NCI-H1105 (cell line): ENCODE results near the gene TOX2.

Source experiments
- DNase-seq: peaks from one replicate; lab custom pipeline; 2025; lab: John Stamatoyannopoulos, UW

Gene TOX2

GRCh38 chr20:44056010-44056698, 141.5 kb downstream of the TOX2 start:
- DNase-seq: no peak

- peak; percentile 7 for DNase-seq
Measured at GRCh38 chr20:44057698-44058675, 143.3 kb downstream of the TOX2 start.

GRCh38 chr20:44064501-44065400, 150.1 kb downstream of the TOX2 start:
- no peak for DNase-seq

DNA sequence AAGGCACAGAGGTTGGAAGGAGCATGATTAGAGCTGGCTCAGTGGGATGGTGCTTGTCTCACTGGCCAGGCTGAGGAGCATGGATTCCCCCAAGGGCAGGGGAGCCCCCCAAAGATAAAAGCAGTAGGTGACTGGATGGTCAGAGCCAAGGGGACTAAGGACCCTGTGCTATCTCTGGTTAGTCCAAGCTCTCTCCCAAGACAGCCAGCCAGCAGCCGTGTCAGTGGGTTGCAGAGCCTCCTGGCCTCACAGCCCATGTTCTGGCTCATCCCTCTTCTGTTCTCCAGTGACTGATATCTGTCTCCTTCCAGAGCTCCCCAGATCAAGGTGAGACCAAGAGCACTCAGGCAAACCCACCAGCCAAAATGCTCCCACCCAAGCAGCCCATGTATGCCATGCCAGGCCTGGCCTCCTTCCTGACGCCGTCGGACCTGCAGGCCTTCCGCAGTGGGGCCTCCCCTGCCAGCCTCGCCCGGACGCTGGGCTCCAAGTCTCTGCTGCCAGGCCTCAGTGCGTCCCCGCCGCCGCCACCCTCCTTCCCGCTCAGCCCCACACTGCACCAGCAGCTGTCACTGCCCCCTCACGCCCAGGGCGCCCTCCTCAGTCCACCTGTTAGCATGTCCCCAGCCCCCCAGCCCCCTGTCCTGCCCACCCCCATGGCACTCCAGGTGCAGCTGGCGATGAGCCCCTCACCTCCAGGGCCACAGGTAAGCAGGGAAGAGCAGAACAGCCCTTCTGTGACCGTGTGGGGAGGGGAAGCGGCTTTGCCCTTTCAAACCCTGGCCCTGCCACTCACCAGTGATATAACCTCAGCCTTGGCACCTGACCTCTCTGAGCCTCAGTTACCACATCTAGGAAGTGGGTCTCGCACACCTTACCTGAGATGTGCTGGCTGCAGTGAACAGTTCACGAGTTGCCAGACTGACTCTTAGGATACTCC, 151.0 kb downstream of the TOX2 start:
- DNase-seq: no peak

- no peak for DNase-seq
Measured at GRCh38 chr20:44066645-44067606, 152.3 kb downstream of the TOX2 start.

GRCh38 chr20:44067650-44068081, 153.0 kb downstream of the TOX2 start:
- DNase-seq: no peak

DNA sequence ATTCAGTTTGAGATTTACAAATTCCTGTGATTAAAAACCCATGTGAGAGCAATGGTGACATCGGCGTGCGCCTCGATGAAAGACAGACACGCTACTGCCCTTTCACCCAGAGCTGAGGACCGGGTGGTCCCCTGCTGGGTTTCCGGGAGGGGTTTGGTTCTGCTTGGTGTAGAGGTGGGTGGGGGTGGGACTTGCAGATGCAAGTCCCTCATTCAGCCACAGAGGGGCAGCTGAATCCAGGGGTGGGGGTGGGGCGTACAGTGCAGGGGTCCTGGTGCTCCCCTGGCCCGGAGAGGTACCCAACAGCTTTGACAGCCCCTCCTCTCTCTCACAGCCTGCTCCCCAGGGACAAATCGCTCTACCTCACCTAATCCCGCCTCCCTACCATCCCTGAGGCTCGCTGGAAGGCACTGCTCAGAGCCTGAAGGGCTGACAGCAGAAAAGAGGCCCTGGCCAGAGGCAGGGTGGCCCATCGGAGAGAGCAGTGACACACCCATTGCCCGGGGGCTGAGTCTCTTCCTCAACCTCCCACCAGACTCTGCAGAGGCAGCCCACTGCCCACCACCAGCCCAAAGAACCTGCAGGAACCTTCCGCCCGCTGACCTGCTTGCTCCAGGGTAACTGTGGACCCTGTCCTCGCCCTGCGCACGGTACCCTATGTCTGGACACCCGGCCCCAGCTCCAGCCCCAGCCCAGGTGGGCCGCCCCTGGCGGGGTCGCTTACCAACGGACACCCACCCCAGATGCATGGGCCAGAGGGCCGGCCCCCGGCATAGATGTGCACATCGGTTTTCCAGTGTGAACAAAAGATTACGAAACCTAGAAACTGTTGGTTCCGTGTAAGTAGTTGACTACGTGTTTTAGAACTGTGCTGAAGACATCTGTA, 153.9 kb downstream of the TOX2 start:
- no peak for DNase-seq

- no peak for DNase-seq
Measured at GRCh38 chr20:44069203-44070011, 154.8 kb downstream of the TOX2 start.

GRCh38 chr20:44070139-44070900, 155.7 kb downstream of the TOX2 start:
- no peak for DNase-seq

GRCh38 chr20:44071057-44071456, 156.4 kb downstream of the TOX2 start:
- DNase-seq: no peak

DNA sequence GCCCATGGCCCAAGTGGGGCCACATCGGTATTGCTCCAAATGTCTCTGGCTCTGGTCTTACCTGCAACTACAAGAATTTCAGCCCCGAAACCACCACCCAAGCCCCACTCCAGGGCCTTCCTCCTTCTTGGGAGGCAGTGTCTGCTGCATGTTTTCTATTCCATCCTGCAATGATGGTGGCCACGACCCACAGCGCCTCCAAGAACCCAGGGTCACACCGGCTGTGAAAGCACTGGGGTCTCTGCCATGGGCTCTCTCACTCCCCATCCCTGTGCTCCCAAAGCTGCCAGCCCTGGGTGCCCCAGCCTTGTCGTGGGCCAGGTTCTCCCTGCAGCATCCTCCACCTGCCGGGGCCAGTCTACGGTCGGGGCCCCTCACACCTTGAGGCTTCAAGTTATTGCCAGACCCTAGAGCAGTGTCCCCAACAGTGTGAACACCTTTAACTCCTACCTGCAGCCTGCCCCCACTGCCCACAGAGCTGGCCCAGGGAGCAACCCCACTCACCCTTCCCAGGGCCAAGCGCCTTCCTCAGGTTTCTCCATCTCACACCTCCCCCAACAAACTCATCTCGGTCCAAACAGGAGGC, 157.0 kb downstream of the TOX2 start:
- no peak for DNase-seq

DNA sequence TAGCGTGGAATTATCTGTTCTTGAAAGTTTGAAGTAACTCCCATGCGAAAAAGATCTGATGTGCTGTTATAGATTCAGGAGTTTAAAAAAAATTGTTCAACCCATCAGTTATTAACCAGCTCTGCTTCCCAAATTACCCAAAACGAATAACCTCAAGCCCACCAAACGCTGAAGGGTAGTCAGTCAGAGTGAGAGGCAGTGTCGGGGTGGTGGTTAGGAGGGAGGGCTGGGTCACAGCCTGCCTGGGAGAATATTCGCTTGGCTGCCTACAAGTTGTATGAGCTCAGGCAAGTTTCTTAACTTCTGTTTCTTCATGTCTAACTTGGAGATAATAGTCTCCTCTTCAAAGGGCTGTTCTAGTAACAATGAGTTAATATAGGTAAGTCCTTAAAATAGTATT, 157.7 kb downstream of the TOX2 start:
- no peak for DNase-seq

DNA sequence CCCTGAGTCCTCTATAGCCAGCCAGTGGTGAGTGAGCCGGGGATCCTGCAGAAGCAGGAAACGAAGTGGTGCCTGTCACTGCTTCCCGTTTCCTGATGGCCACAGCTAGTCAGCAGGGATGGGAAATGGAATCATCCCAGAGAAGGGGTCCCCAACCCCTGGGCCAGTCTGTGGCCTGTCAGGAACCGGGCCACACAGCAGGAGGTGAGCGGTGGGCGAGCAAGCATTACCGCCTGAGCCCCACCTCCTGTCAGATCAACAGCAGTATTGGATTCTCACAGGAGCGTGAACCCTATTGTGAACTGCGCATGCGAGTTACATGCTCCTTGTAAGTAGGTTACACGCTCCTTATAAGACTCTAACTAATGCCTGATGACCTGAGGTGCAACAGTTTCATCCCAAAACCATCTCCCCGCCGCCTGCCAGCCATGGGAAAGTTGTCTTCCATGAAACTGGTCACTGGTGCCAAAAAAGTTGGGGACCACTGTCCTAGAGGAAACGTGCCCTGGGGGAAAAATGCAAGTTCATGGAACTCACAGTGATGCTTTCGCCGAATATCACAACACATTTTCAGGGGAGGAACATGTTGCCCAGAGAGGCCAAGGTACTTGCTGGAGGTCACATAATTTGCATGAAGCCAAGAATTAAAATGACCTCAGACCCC, 158.5 kb downstream of the TOX2 start:
- DNase-seq: no peak

- DNase-seq: no peak
Measured at GRCh38 chr20:44073675-44074071, 159.0 kb downstream of the TOX2 start.

GRCh38 chr20:44074252-44075151, 159.8 kb downstream of the TOX2 start:
- peak; percentile 24 for DNase-seq
